GM12874 (cell line): ENCODE results near the gene TMEM222.

Experiments used
- CTCF ChIP-seq: IDR thresholded peaks from 2 replicates; pipeline ENCODE4 v1.5.1; 2011; ENCODE audit warnings: low read depth, mild to moderate bottlenecking, control low read depth, low read length, moderate library complexity; ENCODE audit not compliant: insufficient read depth

The TMEM222 gene

GRCh38 chr1:27301582-27302199 is 20.3 kb upstream of the TMEM222 start:
- TF ChIP-seq CTCF = no peak

GRCh38 chr1:27302612-27303011 is 19.4 kb upstream of the TMEM222 start:
- no peak for TF ChIP-seq CTCF

GRCh38 chr1:27303509-27303908 is 18.5 kb upstream of the TMEM222 start:
- TF ChIP-seq CTCF = no peak

- no peak for TF ChIP-seq CTCF
Observed at GRCh38 chr1:27306071-27306470, 15.9 kb upstream of the TMEM222 start.

GRCh38 chr1:27306892-27307761 is 14.8 kb upstream of the TMEM222 start:
- no peak for TF ChIP-seq CTCF

- TF ChIP-seq CTCF = no peak
Observed at GRCh38 chr1:27307874-27308598, 13.9 kb upstream of the TMEM222 start.

- no peak for TF ChIP-seq CTCF
Observed at GRCh38 chr1:27314169-27314568, 7.8 kb upstream of the TMEM222 start.
